MM.1S (cell line): ENCODE measurements around the gene CBFA2T2.

Experiments used
- DNase-seq: peaks from one replicate; pipeline ENCODE4 v3.0.0-alpha.2; 2015
- H2AFZ ChIP-seq: fragments of 300-600 bp; sonication (generic); 2 replicates; pipeline ENCODE4 v1.6.0; 2016; ENCODE audit warnings: antibody characterized with exemption, low read length
- H3F3A ChIP-seq: fragments of 300-600 bp; sonication (generic); 2 replicates; pipeline ENCODE4 v1.6.1; 2016; ENCODE audit warnings: mild to moderate bottlenecking, antibody characterized with exemption, low read length, moderate library complexity, mixed read lengths; ENCODE audit not compliant: insufficient read depth
- H3K27ac ChIP-seq: fragments of 300-600 bp; sonication (generic); 2 replicates; pipeline ENCODE4 v1.5.1; 2016; ENCODE audit warnings: mild to moderate bottlenecking, low read length
- H3K27me3 ChIP-seq: fragments of 300-600 bp; sonication (generic); replicated peaks from 2 replicates; pipeline ENCODE4 v1.6.0; 2016; ENCODE audit warnings: low read length; ENCODE audit not compliant: insufficient read depth
- H3K36me3 ChIP-seq: fragments of 300-600 bp; sonication (generic); replicated peaks from 2 replicates; pipeline ENCODE4 v1.6.1; 2016; ENCODE audit warnings: mild to moderate bottlenecking, low read length, mixed read lengths; ENCODE audit not compliant: insufficient read depth
- H3K4me1 ChIP-seq: fragments of 300-600 bp; sonication (generic); 2 replicates; pipeline ENCODE4 v1.6.1; 2016; ENCODE audit warnings: low read length, mixed read lengths
- H3K4me2 ChIP-seq: fragments of 300-600 bp; sonication (generic); 2 replicates; pipeline ENCODE4 v1.6.0; 2016; ENCODE audit warnings: low read depth, low read length
- H3K4me3 ChIP-seq: fragments of 300-600 bp; sonication (generic); 2 replicates; pipeline ENCODE4 v1.5.1; 2016; ENCODE audit warnings: low read length, mixed read lengths
- H3K79me2 ChIP-seq: fragments of 300-600 bp; sonication (generic); 2 replicates; pipeline ENCODE4 v1.6.1; 2016; ENCODE audit warnings: mixed run types, low read length, mixed read lengths
- H3K9ac ChIP-seq: fragments of 300-600 bp; sonication (generic); 2 replicates; pipeline ENCODE4 v1.6.1; 2016; ENCODE audit warnings: low read length, mixed read lengths
- H3K9me2 ChIP-seq: fragments of 300-600 bp; sonication (generic); replicated peaks from 2 replicates; pipeline ENCODE4 v1.6.1; 2016; ENCODE audit warnings: mild to moderate bottlenecking, low read length, mixed read lengths; ENCODE audit not compliant: insufficient read depth
- H3K9me3 ChIP-seq: fragments of 300-600 bp; sonication (generic); replicated peaks from 2 replicates; pipeline ENCODE4 v1.6.1; 2016; ENCODE audit warnings: mild to moderate bottlenecking, low read length, mixed read lengths; ENCODE audit not compliant: insufficient read depth
- H4K20me1 ChIP-seq: fragments of 300-600 bp; sonication (generic); 2 replicates; pipeline ENCODE4 v1.6.1; 2016; ENCODE audit warnings: mild to moderate bottlenecking, low read length, moderate library complexity, mixed read lengths; ENCODE audit not compliant: insufficient read depth
- CTCF ChIP-seq: fragments of 300-600 bp; sonication (generic); IDR thresholded peaks from 2 replicates; pipeline ENCODE4 v1.5.1; 2016; ENCODE audit warnings: antibody characterized with exemption, low read length, mixed read lengths
- EZH2 ChIP-seq: fragments of 300-600 bp; sonication (generic); optimal IDR thresholded peaks from 2 replicates; pipeline ENCODE3; 2017; ENCODE audit warnings: low read depth, mild to moderate bottlenecking, antibody characterized with exemption, low read length, mixed read lengths
- EZH2phosphoT487 ChIP-seq: fragments of 300-600 bp; sonication (generic); IDR thresholded peaks from 2 replicates; pipeline ENCODE4 v1.6.1; 2018; ENCODE audit warnings: antibody characterized with exemption, low read length

Gene CBFA2T2

GRCh38 chr20:33688938-33689424 lies 199.1 kb downstream of the CBFA2T2 start:
- H3K4me2 ChIP-seq = no peak overlapping the region
- no peak for TF ChIP-seq EZH2phosphoT487
- TF ChIP-seq EZH2 = no peak
- TF ChIP-seq CTCF = no peak
- peaks cover 16% of the 10 kb centered on the region for H3K79me2 ChIP-seq
- no peak overlapping the region for H2AFZ ChIP-seq
- H3K27ac ChIP-seq = no peak overlapping the region
- H3K36me3 ChIP-seq = no peaks in the 10 kb centered on the region
- H3F3A ChIP-seq = peaks cover 10% of the 10 kb centered on the region
- H4K20me1 ChIP-seq = no peaks in the 10 kb centered on the region
- no peaks in the 10 kb centered on the region for H3K9me2 ChIP-seq
- no peaks in the 10 kb centered on the region for H3K9me3 ChIP-seq
- no peaks in the 10 kb centered on the region for H3K27me3 ChIP-seq
- H3K4me1 ChIP-seq = peaks cover 14% of the 10 kb centered on the region
- H3K9ac ChIP-seq = no peak overlapping the region
- peak; percentile 4 for DNase-seq
- no peak overlapping the region for H3K4me3 ChIP-seq

GRCh38 chr20:33689493-33689892 lies 199.6 kb downstream of the CBFA2T2 start:
- Histone ChIP-seq H3K9me2 (no peaks in the 10 kb centered on the region), H2AFZ (no peak overlapping the region), H3K9me3 (no peaks in the 10 kb centered on the region), H3K4me3 (no peak overlapping the region), H3K9ac (no peak overlapping the region), H3K79me2 (peaks cover 11% of the 10 kb centered on the region), H3F3A (peaks cover 10% of the 10 kb centered on the region), H4K20me1 (no peaks in the 10 kb centered on the region), H3K4me2 (no peak overlapping the region), H3K36me3 (no peaks in the 10 kb centered on the region), H3K27ac (no peak overlapping the region), H3K27me3 (no peaks in the 10 kb centered on the region), H3K4me1 (peaks cover 12% of the 10 kb centered on the region)
- DNase-seq = no peak
- TF ChIP-seq EZH2phosphoT487 = no peak
- TF ChIP-seq CTCF = no peak
- TF ChIP-seq EZH2 = no peak

GRCh38 chr20:33689973-33690372 lies 200.1 kb downstream of the CBFA2T2 start:
- no peak overlapping the region for H3K27ac ChIP-seq
- no peaks in the 10 kb centered on the region for H3K36me3 ChIP-seq
- H3K9me3 ChIP-seq = no peaks in the 10 kb centered on the region
- H3K4me2 ChIP-seq = no peak overlapping the region
- peaks cover 7% of the 10 kb centered on the region for H3K79me2 ChIP-seq
- H3K4me3 ChIP-seq = no peak overlapping the region
- peaks cover 7% of the 10 kb centered on the region for H3K4me1 ChIP-seq
- H3K9me2 ChIP-seq = no peaks in the 10 kb centered on the region
- H3F3A ChIP-seq = peaks cover 7% of the 10 kb centered on the region
- no peak overlapping the region for H2AFZ ChIP-seq
- H3K27me3 ChIP-seq = no peaks in the 10 kb centered on the region
- no peak for TF ChIP-seq CTCF
- TF ChIP-seq EZH2phosphoT487 = no peak
- TF ChIP-seq EZH2 = no peak
- DNase-seq = no peak
- no peak overlapping the region for H3K9ac ChIP-seq
- no peaks in the 10 kb centered on the region for H4K20me1 ChIP-seq
